ENCODE measurements around the gene IGF1R.

Gene IGF1R

DNA sequence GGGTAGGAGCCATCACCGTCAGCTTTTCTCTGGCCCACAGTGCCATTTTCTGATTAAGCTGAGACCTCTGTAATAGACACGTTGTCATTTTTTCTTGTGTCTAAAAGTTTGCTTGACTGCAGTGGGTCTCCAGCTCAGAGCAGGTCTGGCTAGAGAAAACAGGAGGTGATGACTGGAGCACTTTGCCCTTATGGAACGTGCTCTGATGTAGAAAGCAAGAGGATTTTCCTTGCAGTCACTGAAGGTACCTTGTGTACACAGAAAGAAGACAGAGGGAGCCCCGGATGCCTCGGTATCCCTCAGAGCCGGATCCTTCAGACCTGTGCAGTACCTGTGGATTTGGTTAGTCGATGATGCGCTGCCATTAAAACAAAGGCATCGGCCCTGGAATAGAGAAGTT is 76.2 kb downstream of the IGF1R start:
- Histone ChIP-seq H3K4me3 (ENCODE audit: low read depth, low read length) (peak overlapping the region; percentile 23), H3K4me1 (peaks cover 87% of the 10 kb centered on the region), H3K27me3 (no peaks in the 10 kb centered on the region), H3K9me3 (no peaks in the 10 kb centered on the region), H3K36me3 (peaks cover 14% of the 10 kb centered on the region)
- TF ChIP-seq CTCF (IDR thresholded peaks at IDR 0.05; ENCODE audit: low read depth, low read length): no peak
- no peak for DNase-seq

GRCh38 chr15:98725874-98726273 is 77.5 kb downstream of the IGF1R start:
- DNase-seq: no peak
- Histone ChIP-seq H3K4me3 (ENCODE audit: low read depth, low read length) (no peak overlapping the region), H3K27me3 (no peaks in the 10 kb centered on the region), H3K4me1 (peaks cover 85% of the 10 kb centered on the region), H3K36me3 (peaks cover 14% of the 10 kb centered on the region), H3K9me3 (no peaks in the 10 kb centered on the region)
- TF ChIP-seq CTCF (IDR thresholded peaks at IDR 0.05; ENCODE audit: low read depth, low read length): no peak

- H3K27me3 ChIP-seq: no peaks in the 10 kb centered on the region
- peaks cover 14% of the 10 kb centered on the region for H3K36me3 ChIP-seq
- peak overlapping the region; percentile 32 for H3K4me3 ChIP-seq (ENCODE audit: low read depth, low read length)
- H3K4me1 ChIP-seq: peaks cover 85% of the 10 kb centered on the region
- DNase-seq: peak; percentile 87
- H3K9me3 ChIP-seq: no peaks in the 10 kb centered on the region
- no peak for TF ChIP-seq CTCF (IDR thresholded peaks at IDR 0.05; ENCODE audit: low read depth, low read length)
Observed at GRCh38 chr15:98727115-98728040, 79.0 kb downstream of the IGF1R start.

GRCh38 chr15:98728082-98728810 is 79.9 kb downstream of the IGF1R start:
- Histone ChIP-seq H3K36me3 (peaks cover 14% of the 10 kb centered on the region), H3K4me3 (ENCODE audit: low read depth, low read length) (peak overlapping the region; percentile 14; the same call in 1 of the 2 replicates), H3K4me1 (peaks cover 80% of the 10 kb centered on the region), H3K27me3 (no peaks in the 10 kb centered on the region), H3K9me3 (no peaks in the 10 kb centered on the region)
- no peak for DNase-seq
- no peak for TF ChIP-seq CTCF (IDR thresholded peaks at IDR 0.05; ENCODE audit: low read depth, low read length)

DNA sequence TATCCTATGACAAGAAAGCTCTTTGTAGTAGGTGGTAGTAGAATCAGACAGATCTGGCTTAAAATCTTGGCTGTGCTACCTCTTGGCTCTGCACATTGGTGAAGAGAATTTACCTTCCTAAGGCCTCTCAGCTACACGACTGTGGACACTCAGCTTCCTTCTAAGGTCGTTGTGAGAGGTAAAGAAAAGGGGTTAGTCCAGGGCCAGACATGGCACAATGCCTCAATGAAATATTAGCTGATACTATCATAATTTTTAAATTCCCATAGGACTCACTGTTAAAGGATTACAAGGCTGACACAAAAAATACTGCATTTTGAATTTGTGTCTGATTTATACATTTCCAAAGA is 80.4 kb downstream of the IGF1R start:
- DNase-seq: no peak
- H3K27me3 ChIP-seq: no peaks in the 10 kb centered on the region
- H3K36me3 ChIP-seq: peaks cover 14% of the 10 kb centered on the region
- peaks cover 80% of the 10 kb centered on the region for H3K4me1 ChIP-seq
- TF ChIP-seq CTCF (IDR thresholded peaks at IDR 0.05; ENCODE audit: low read depth, low read length): no peak
- no peaks in the 10 kb centered on the region for H3K9me3 ChIP-seq
- H3K4me3 ChIP-seq (ENCODE audit: low read depth, low read length): no peak overlapping the region; the same call in 1 of the 2 replicates

Measured in BE2C (cell line).